NCI-H446 (cell line): ENCODE data around the gene RPH3AL.
"Not testable (repeated sequence)": the region's sequence is repeated elsewhere in the genome, so short reads cannot be mapped to it uniquely, and the experiment has no call there.

Experiments
- DNase-seq, 2 experiments: peaks; one replicate each; lab custom pipeline; 2025; lab: John Stamatoyannopoulos, UW

Gene RPH3AL

DNA sequence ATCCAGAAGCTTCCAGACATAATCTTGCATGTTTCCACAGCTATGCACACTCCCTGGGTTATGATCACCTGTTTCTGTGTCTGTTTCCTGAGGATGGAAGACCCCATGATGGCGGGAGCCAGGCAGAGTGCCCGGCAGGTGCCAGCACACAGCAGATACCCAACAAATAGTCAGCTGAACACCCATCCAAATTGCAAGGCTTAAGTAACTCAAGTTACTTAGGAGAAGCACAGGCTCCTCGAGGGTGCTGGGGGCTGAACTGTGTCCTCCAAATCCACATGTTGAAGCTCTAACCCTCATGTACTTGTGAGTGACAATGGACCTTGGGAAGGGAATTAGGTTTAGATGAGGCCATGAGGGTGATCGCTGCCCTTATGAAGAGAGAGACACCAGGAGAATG lies 91.7 kb downstream of the RPH3AL start:
- no peak for DNase-seq

DNA sequence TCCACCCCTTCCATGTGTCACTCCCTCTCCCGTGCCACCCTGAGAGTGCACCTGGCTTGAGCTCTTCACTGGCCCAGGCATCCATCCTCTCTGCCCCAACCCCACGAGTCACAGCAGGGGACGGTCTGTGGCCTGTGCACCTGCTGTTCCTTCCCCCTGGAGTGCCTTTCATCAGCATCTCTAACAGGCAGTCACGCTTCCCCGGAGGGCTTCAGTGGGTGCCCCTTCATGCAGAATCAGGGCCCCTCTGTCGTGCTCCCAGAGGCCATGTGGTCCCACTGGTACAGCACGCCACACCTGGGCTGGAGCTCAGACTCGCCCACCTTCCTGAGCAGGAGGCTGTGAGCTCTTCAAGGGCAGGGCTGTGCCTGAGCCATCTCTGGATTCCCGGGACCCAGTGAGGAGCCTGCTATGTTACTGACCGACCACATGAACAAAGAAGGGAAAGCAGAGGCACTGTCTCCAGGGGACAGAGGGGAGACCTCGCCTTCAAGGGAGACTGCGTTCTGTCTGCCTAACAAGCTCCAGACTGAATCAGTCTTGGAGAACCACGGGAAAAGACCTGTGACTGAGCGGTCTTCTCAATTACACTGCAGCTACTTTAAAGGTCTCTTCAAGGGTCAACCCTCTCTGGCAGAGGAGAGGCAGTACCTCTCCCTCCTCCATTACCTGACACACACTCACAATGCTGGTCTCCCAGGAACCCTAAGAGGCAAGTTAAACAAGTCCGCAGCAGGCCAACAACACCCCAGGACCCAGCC lies 92.4 kb downstream of the RPH3AL start:
- no peak for DNase-seq

DNA sequence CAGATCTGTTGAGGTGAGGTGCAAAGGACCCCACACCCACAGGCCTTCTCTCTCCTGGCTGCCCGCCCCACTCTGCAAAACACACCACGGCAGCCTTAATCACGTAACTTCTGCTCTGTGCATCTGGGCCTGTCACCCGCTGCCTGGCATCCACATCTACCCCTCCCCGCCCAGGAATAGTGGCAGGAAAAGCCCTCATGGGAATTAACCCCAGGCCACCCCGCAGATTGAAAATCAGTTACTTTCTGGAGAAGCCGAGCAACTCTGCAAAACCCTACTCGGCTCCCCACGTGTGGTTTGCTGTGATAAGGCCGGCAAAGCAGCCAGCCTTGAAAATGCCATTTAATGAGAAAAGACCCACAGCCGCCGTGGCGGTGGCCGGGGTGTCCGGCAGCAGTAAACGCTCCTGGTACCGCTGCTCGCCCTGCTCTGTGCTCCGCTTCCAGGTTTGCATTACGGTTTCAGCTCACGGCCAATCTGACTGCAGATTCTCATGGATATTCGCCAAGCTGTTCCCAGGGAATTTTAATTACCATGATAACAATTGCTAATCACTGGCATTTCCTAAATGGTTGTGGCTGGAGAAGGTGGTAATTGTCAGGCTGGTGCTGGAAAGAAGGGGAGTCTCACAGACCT lies 93.1 kb downstream of the RPH3AL start:
- no peak for DNase-seq

DNA sequence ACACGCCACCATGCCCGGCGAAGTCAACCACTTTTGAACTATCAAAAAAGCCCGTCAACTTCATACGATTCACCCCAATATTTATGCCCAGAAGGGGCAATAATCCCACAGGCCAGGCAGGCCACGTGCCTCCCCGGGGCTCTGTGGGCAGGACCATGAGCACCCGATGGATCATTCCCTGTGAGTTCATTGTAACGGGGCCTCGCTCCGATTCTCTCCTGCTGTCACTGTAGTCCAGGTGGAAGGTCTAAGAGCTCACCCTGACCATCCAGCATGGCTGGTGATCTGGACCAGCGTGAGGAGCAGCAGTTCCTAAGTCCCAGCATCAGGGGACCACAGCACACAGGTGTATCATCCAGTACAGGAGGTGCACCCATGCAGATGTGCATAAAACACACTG lies 93.7 kb downstream of the RPH3AL start:
- no peak for DNase-seq

DNA sequence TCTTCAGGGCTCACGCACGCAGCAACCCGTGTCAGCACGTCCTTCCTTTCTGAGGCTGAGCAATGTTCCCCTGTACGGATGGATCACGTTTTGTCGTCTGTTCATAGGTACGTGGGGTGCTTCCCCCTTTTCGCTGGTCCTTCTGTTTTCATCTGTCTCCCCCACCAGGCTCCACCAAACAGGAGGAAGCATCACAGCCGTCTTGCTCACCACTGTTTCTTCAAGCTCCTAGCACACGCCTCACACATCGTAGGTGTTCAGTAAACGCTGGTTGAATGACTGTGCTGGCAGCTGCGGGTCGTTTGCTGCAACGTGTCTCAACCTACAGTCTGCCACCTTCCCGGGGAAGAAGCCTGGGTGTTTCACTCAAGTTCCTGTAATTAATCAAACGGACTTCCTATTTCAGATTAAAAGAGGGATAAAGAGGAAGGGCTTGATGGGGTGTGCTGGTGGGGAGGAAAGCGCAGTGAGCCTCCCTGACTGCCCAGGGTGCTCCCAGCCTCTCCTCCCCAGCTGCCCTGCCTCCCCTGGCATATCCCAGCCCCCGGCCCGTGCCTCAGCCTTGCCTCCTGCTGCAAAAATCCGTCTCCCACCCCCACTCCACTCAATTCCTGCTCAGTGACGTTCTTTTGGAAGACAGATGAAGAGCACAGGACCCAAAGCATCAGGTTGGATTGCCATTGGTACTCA lies 94.4 kb downstream of the RPH3AL start:
- no peak for DNase-seq

DNA sequence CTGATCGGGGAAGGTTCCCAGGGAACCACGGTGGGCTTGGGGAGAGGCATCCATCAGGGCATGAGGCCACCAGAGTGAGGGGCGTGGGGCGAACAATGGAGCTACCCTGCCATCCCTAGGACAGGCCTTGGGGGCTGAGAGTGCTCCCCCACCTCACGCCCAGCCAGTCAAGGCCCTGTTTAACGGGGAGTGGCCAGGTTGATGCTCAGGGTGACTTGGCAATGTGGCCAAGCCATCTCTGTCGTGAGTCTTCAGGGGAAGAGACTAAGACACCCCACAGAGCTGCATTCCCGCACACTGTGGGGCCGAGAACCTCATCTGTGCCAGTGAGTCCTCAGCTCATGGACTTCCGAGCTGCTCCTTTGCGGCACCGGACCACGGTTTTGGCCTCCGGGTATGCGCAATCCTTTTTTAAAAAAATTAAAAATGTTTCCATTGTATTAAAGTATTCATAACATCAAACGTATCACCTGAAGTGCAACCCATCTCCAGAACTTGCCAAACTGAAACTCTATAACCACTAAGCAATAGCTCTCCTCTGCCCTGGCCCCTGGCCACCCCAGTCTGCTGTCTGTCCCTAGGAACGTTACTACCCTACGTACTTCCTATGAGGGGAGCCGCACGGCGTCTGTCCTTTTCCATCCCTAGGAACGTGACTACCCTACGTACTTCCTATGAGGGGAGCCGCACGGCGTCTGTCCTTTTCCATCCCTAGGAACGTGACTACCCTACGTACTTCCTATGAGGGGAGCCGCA lies 99.3 kb downstream of the RPH3AL start:
- DNase-seq = no peak

DNA sequence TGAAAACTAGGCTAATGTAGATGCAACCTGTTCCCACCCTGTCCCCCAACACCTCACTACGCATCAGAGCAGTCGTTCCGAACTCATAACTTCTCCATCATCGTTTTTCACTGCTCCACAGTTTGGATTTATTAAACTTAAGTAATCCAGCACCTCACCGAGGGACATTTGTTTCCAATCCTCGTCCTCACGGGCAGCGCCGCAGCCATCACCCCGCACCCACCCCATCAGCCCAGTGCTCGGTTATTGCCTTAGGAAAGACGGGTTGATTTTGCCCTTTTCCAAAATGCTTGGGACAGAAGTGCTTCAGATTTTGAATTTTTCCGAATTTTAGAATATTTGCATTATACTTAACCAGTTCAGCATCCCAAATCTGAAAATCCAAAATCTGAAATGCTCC lies 100.2 kb downstream of the RPH3AL start:
- no peak for DNase-seq

DNA sequence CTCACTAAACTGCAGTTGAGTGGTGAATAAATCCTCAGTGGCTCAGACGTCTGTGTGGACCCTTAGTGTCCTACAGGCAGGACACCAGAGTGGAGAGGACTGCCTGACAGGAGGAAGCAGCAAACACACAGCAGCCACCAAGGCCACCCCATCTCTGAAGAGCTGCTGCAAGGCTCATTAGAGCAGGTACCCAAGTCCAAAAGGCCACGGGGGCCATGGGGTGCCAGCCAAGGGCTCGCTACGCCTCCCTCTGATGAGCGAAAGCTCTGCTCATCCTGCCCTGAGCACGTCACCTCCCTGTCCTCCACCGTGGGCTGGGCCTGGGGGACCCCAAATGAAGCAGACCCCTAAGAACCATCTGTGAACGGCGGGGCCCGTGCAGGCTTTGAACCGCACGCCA lies 101.1 kb downstream of the RPH3AL start:
- DNase-seq = no peak

DNA sequence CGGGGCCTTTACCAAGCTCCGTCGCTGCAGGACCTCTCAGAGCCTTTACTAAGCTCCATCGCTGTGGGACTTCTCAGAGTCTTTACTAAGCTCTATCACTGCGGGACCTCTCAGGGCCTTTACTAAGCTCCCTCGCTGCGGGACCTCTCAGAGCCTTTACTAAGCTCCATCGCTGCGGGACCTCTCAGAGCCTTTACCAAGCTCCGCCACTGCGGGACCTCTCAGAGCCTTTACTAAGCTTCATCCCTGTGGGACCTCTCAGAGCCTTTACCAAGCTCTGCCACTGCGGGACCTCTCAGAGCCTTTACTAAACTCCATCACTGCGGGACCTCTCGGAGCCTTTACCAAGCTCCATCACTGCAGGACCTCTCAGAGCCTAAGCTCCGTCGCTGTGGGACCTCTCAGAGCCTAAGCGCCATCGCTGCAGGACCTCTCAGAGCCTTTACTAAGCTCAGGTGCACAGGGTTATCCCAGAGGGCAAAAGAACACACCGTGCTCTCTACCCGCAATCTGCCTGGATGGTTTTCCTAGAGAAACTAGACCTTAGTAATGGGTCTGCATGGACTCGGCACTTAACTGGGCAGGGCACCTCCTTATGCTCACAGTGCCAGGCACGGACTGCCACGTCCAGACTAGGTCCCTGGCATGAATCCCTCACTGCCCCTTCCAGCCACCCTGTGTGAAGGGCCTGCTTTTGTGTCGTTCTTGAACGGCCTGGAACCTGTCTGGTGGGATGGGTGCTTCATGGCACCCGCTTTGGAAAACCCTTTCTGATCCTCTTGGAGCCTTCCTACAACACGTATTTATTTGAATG lies 101.9 kb downstream of the RPH3AL start:
- no peak for DNase-seq

DNA sequence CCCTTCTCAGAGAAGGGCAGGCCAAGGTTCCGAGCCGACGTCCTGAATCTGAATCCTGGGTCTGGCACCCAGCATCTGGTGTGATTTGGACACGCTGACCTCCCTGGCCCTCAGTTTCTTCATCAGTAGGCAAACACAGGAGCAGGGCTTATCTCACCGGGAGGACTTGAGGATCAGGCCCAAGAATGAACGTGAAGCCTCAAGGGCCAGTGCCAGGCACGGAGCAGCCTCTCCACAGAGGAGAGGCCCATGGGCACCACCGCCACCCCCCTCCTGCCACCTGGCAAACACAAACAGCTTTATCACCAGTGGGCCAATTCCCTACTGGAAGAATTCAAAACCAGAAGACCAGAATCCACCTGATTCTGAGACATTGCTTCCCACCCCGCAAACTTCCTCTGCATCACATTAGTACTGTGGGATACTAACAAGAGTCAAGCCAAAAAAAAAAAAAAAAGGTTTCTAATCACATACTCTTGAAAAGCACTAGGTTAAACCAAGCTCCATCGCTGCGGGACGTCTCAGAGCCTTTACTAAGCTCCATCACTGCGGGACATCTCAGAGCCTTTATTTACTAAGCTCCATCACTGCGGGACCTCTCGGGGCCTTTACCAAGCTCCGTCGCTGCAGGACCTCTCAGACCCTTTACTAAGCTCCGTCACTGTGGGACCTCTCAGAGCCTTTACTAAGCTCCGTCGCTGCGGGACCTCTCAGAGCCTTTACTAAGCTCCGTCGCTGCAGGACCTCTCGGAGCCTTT lies 103.2 kb downstream of the RPH3AL start:
- no peak for DNase-seq

DNA sequence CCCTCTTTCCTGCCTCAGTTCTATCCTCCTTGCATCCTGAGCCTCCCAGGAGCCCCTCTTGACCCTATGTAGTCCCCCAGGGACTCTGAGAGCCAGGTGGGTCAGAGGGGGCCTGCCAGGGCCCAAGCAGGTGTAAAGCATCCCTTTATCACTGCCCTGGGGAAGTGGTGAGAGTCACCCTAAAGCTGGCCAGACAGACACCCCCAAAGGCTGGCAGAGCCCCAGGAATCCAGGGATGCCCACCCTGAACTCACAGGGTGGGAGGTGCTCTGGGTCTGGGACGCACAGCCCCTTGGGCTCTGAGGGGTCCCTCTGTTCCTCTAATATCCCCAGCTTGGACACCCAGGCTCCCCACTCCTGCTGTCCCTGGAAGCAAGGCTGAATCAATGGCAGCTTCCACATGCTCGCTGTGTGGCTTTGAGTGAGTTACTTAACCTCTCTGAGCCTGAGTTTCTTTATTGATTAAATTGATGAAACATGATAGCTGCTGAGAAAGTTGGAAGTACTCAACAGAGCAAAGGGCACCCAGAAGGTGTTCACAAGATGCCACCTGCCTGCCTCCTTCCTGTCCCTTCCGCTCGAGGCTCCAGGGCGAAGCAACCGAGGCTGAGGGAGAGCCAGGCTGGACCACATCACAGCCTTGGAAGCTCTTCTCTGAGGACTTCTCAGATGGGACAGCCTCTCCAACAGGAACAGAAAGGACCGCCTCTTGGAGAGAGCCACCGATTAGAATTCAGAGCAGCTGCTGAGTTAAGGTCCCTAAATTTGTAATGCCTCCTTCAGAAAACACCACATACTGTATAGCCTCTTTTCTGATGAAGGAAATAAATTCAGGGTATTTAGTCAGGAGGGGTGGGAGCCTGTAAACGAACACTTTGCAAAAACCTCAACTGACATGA lies 104.0 kb downstream of the RPH3AL start:
- no peak for DNase-seq

DNA sequence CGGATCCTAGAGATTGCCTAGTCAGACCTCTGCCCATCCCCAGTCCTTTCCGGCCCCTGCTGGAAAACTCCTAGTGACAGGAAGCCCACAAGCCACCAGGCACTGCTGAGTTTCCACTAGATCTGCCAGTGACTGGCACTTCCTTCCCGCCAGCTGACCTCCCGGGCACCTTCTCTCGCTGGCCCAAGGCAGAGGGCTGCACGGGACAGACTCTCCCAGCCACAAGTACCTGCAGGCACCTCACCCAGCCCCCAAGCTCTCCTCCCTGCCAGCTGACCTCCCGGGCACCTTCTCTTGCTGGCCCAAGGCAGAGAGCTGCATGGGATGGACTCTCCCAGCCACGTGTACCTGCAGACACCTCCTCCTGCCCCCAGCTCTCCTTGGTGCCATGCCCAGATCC lies 104.8 kb downstream of the RPH3AL start:
- no peak for DNase-seq

DNA sequence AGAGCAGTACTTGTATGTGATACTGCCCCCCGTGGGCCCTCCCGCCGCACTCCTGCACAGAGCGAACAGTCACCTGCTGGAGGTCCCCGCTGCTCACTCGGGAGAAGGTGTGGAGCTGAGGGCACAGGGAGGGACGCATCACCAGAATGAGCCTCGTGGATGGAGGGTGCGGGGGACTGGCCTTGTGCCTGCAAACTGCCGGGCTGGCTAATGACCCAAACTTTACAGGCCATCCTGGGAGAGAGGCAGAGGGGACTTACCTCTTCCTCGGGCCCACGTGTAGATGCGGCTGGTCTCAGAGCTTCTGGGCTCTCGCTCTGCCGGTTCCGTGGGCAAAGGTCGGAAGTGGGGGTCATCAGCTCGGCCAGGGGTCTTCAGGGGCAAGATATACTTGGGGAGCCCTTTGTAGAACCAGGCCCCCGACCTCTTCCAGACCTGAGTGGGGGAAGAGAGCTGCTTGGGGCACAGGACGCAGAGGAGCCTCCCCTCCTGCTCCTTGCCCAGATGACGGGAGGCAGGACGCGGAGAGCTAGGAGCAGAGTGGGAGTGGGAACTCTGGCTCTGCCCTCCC lies 105.7 kb downstream of the RPH3AL start:
- DNase-seq = no peak

DNA sequence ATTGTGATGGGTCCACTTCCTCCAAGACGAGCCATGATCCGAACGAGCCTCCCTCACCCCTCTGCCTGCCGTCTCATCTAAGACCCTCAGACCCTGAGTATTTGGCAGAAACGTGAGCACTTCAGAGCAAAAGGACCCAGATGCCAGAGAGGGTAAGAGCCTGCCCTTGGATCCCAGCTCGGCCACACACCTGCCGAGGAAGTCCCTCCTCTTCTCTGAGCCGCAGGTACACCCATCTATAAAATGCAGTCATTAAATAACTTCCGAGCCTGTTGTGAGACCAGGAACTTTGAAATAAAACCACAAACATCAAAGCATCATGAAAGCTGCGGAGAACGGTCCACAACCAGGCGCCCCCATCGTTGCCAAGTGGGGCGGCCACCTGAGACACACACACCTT lies 106.4 kb downstream of the RPH3AL start:
- DNase-seq = no peak

DNA sequence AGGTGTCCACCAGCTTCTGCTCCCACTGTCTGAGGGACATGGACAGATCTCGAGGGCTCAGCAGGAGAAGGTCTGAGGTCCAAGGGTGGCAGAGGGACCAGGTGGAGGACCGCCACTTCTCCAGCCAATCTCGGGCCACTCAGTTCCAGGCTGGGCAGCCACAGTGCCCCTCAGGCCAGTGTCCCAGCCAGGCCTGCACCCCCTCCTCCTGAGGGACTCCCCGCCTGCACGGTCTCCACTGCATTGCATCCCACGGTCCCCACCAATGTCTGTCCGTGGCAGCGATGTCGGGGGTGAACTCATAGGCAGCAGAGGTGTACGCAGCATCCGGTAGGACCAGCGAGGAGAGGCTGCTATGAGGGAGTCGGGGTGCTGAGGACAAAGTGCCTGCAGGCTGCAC lies 107.0 kb downstream of the RPH3AL start:
- DNase-seq = no peak

DNA sequence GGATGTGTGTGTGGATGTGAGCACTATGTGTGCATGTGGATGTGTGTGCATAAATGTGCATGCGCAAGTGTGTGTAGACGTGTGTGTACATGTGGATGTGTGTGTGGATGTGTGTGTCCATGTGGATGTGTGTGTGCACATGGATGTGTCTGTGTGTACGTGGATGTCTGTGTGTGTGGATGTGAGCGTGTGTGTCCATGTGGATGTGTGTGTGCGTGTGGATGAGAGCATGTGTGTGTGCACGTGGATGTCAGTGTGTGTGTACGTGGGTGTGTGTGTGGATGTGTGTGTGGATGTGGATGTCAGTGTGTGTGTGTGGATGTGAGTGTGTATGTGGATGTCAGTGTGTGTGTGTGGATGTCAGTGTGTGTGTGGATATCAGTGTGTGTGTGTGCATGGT lies 107.6 kb downstream of the RPH3AL start:
- no peak for DNase-seq

DNA sequence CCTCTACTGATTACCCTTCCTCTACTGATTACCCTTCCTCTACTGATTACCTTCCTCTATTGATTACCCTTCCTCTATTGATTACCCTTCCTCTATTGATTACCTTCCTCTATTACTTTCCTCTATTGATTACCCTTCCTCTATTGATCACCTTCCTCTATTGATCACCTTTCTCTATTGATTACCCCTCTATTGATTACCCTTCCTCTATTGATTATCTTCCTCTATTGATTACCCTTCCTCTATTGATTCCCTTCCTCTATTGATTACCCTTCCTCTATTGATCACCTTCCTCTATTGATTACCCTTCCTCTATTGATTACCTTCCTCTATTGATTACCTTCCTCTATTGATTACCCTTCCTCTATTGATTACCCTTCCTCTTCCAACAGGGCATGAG lies 108.7 kb downstream of the RPH3AL start:
- not testable (repeated sequence) for DNase-seq

DNA sequence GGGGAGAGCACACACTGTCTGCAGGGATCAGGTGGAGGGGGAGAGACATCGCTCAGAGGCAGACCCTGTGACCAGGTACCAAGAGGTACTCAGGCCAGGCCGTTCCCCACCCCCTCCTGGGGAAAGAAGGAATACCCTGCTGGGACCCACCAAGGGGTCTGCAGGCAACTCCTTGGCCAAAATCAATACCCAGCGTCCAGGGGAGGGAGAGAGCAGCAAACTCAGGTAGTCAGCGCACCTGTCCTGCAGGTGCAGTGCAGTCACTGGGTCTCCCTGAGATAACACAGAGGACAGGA lies 113.7 kb downstream of the RPH3AL start:
- DNase-seq = no peak

DNA sequence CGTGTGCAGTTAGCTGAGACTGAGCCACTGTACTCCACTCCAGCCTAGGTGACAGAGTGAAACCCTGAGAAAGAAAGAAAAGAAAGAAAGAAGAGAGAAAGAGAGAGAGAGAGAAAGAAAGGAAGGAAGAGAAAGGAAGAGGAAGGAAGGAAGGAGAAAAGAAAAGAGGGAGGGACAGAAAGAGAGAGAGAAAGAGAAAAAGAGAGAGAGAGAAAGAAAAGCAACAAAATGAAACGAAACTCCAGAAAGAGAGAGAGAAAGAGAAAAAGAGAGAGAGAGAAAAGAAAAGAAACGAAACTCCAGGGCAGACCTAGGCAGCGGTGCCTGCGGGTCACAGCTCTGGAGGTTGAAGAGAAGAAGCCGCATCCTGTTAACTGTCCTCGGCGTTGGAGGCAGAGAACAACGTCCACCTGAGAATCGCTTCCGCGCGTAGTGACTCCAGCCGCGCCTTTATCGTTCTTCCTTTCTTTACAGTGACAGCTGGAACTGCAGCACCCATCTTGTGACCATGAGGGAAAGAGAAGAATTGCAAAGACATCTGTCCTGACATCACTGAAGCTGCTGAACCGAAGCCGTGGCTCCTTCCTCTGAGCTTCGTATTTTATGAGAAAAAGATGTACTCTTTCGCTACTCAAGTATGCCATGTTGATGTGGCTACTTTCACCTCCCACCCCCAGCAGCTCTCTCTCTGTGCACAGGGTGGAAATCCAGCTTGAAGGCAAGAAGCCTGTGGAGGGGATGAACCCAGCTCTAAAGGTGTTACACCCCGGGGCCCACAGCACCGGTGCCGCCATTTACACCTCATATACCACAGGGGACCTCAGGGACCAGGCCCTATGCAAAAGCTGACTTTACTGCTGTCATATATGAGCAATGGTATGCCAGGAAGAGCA lies 114.3 kb downstream of the RPH3AL start:
- DNase-seq = no peak
